Smooth muscle cell (in vitro differentiated cells): ENCODE measurements around the gene ZDHHC18. TPM values are rescaled to one million over a fixed set of nuclear protein-coding genes. Genes with fewer than 3 reads are reported as not detected.

ENCODE experiments used
- DNase-seq: peaks from one replicate; lab custom pipeline; 2025; ENCODE audit not compliant: unreplicated experiment; lab: John Stamatoyannopoulos, UW
- H2AFZ ChIP-seq: fragments of 200-600 bp; sonication (generic); 2 replicates; pipeline ENCODE4 v1.6.0; 2016; ENCODE audit warnings: antibody characterized with exemption, low read depth, mild to moderate bottlenecking
- H3F3A ChIP-seq: fragments of 200-600 bp; sonication (generic); 2 replicates; pipeline ENCODE4 v1.6.0; 2017; ENCODE audit warnings: antibody characterized with exemption, low read depth
- H3K27ac ChIP-seq: fragments of 200-600 bp; sonication (generic); 2 replicates; pipeline ENCODE4 v1.5.1; 2016; ENCODE audit warnings: low read depth, mild to moderate bottlenecking
- H3K27me3 ChIP-seq: fragments of 200-600 bp; sonication (generic); 2 replicates; pipeline ENCODE4 v1.6.1; 2016; ENCODE audit warnings: low read depth, mild to moderate bottlenecking
- H3K36me3 ChIP-seq: fragments of 200-600 bp; sonication (generic); 2 replicates; pipeline ENCODE4 v1.5.1; 2016; ENCODE audit warnings: low read depth
- H3K4me1 ChIP-seq: fragments of 200-600 bp; sonication (generic); 2 replicates; pipeline ENCODE4 v1.5.1; 2016; ENCODE audit warnings: low read depth
- H3K4me2 ChIP-seq: fragments of 200-600 bp; sonication (generic); 2 replicates; pipeline ENCODE4 v1.6.0; 2016; ENCODE audit warnings: mild to moderate bottlenecking
- H3K4me3 ChIP-seq: fragments of 200-600 bp; sonication (generic); 2 replicates; pipeline ENCODE4 v1.5.1; 2016; ENCODE audit warnings: mild to moderate bottlenecking
- H3K79me2 ChIP-seq: fragments of 200-600 bp; sonication (generic); 2 replicates; pipeline ENCODE4 v1.6.0; 2016; ENCODE audit warnings: low read depth, mild to moderate bottlenecking
- H3K9ac ChIP-seq: fragments of 200-600 bp; sonication (generic); 2 replicates; pipeline ENCODE4 v1.6.0; 2016; ENCODE audit warnings: low read depth
- H3K9me3 ChIP-seq: fragments of 200-600 bp; sonication (generic); replicated peaks from 2 replicates; pipeline ENCODE4 v1.5.1; 2016; ENCODE audit warnings: low read depth
- H4K20me1 ChIP-seq: fragments of 200-600 bp; sonication (generic); 2 replicates; pipeline ENCODE4 v1.6.0; 2016; ENCODE audit warnings: low read depth
- WGBS: methylation state at CpG from one replicate; pipeline ENCODE4 v1.1.7; 2016; ENCODE audit warnings: low lambda C conversion rate; 5-methylcytosine and 5-hydroxymethylcytosine counted together
- polyA plus RNA-seq: library from polyadenylated mRNA; unstranded; fragments of >200 nt; fragmentation: Nextera tagmentation; extraction: Ambion mirVana; gene quantifications from 2 replicates; pipeline ENCODE4 v1.2.1, GENCODE V29; 2016
- total RNA-seq: library from RNA; depleted of rRNA; stranded (reverse); fragments of >200 nt; gene quantifications from 2 replicates; pipeline ENCODE4 v1.2.3, GENCODE V29; 2014
- TF ChIP-seq, protein P1 (sequence below): fragments of 200-600 bp; sonication (generic); IDR thresholded peaks from 2 replicates; pipeline ENCODE4 v1.5.1; 2017; ENCODE audit warnings: borderline replicate concordance, mild to moderate bottlenecking, antibody characterized with exemption; ENCODE audit not compliant: insufficient read depth, poor library complexity, severe bottlenecking

Gene ZDHHC18
- total and polyA plus RNA-seq, 2 experiments from 2014 or later: 20.3 to 52.5 TPM

DNA sequence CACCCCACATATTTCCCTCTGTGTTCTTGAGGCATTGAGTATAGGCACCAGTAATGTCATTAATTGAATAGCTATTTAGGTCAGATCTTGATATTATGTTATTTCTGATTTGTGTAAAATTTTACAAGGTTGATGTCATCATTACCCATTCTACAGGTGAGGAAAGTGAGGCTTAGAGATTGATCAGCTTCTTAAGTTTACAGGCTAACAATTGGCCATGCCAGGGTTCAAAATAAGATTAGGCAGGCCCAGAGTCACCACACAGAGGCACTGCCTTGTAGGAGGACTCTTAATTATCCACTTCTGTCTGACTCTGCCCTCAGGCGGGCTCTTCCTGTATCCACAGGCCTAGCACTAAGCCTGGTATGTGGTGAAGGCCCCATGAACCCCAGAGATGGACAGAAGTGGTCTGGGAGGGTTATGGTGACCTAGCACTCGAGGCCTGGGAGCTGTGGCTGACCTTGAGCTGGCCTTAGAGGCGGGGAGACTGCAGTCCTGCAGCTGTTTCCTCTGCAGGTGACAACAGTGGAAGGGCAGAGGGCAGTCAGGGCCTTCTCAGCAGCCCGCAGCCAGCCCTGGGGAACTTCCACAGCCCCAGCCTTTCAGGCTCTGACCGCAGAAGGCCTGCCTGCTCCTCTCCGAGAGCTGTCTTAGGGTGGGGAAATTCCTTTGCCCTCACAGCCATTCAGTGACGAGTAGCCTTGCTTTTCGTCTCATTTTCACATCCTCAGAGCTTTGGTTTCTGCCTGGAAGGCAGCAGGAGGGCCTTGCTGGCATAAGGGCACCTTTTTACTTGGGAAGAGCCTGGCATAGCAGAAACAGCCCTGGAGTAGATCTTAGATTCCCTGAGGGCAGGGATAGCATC is 12.2 kb downstream of the ZDHHC18 start:
- H3K9me3 ChIP-seq: no peaks in the 10 kb centered on the region
- H3K36me3 ChIP-seq: no peaks in the 10 kb centered on the region
- H3K4me2 ChIP-seq: no peak overlapping the region
- 80% methylated on average over 8 of the region's 8 CpGs for WGBS
- peaks cover 7% of the 10 kb centered on the region for H4K20me1 ChIP-seq
- H2AFZ ChIP-seq: no peak overlapping the region
- H3K27me3 ChIP-seq: no peaks in the 10 kb centered on the region
- H3K79me2 ChIP-seq: no peaks in the 10 kb centered on the region
- H3K4me1 ChIP-seq: no peaks in the 10 kb centered on the region
- TF ChIP-seq, protein P1, sequence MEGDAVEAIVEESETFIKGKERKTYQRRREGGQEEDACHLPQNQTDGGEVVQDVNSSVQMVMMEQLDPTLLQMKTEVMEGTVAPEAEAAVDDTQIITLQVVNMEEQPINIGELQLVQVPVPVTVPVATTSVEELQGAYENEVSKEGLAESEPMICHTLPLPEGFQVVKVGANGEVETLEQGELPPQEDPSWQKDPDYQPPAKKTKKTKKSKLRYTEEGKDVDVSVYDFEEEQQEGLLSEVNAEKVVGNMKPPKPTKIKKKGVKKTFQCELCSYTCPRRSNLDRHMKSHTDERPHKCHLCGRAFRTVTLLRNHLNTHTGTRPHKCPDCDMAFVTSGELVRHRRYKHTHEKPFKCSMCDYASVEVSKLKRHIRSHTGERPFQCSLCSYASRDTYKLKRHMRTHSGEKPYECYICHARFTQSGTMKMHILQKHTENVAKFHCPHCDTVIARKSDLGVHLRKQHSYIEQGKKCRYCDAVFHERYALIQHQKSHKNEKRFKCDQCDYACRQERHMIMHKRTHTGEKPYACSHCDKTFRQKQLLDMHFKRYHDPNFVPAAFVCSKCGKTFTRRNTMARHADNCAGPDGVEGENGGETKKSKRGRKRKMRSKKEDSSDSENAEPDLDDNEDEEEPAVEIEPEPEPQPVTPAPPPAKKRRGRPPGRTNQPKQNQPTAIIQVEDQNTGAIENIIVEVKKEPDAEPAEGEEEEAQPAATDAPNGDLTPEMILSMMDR: no peak
- no peak for DNase-seq
- no peak overlapping the region for H3K9ac ChIP-seq
- H3K27ac ChIP-seq: no peak overlapping the region
- H3F3A ChIP-seq: no peaks in the 10 kb centered on the region
- H3K4me3 ChIP-seq: no peak overlapping the region

DNA sequence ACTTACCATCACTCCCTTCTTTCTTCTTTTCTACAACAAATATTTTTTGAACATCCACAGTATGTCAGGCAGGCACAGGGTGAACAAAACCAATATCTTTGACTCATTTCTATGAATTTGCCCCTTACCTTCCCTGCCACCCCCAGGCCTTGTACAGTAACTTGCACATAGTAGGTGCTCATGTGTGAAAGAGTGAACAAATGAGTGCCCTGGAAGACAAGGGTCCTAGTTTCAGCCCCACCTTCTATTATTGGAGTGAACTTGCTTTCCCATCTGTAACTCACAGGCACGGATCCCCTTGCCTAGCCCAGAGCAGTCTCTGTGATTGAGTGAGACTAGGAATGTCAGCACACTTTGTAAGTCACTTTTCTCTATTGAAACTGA is 12.8 kb downstream of the ZDHHC18 start:
- Histone ChIP-seq H2AFZ (no peak overlapping the region), H3K9me3 (no peaks in the 10 kb centered on the region), H3K36me3 (no peaks in the 10 kb centered on the region), H3K9ac (no peak overlapping the region), H3K4me1 (no peaks in the 10 kb centered on the region), H3K4me3 (no peak overlapping the region), H3K4me2 (no peak overlapping the region), H3K79me2 (no peaks in the 10 kb centered on the region), H3K27me3 (no peaks in the 10 kb centered on the region), H3F3A (no peaks in the 10 kb centered on the region), H3K27ac (no peak overlapping the region), H4K20me1 (peaks cover 7% of the 10 kb centered on the region)
- DNase-seq: no peak
- TF ChIP-seq, protein P1: no peak
- 100% methylated on average over 1 of the region's 1 CpG for WGBS

DNA sequence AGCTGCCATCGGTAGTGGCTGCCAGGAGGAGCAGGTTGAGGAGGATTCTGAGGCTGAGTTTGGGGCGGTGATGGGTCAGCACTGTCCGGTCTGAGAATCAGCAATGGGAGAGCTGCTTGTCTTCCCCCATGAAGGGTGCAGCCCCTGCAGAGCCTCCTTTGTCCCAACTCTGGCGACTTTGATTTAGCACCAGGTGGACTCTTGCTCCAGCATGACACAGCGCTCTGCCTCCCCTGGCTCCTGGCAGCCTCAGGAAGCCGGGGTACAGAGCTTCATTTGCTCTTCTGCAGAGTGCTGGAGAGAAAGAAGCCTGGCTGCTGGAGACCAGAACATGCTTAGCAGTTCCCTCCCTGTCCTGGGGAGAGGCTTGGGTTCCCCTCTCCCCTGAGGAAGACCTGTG is 13.3 kb downstream of the ZDHHC18 start:
- H3K79me2 ChIP-seq: no peaks in the 10 kb centered on the region
- H3K27ac ChIP-seq: no peak overlapping the region
- no peak overlapping the region for H3K4me3 ChIP-seq
- no peaks in the 10 kb centered on the region for H3K27me3 ChIP-seq
- no peaks in the 10 kb centered on the region for H3K4me1 ChIP-seq
- no peak for DNase-seq
- no peak overlapping the region for H2AFZ ChIP-seq
- 92% methylated on average over 6 of the region's 6 CpGs for WGBS
- no peaks in the 10 kb centered on the region for H3K9me3 ChIP-seq
- no peak overlapping the region for H3K9ac ChIP-seq
- peaks cover 7% of the 10 kb centered on the region for H4K20me1 ChIP-seq
- H3F3A ChIP-seq: no peaks in the 10 kb centered on the region
- TF ChIP-seq, protein P1: no peak
- no peak overlapping the region for H3K4me2 ChIP-seq
- H3K36me3 ChIP-seq: no peaks in the 10 kb centered on the region
